HepG2 (cell line): ENCODE data around the gene GALNT17. TPM values are rescaled to one million over a fixed set of nuclear protein-coding genes. Genes with fewer than 3 reads are reported as not detected.

ENCODE experiments used
- ATAC-seq: fragments of 200-7000 bp; cut with Tn5 transposase; 3 replicates; pipeline ENCODE4 v1.9.1; 2020; ENCODE audit warnings: mild to moderate bottlenecking, moderate library complexity
- BruUV-seq: library from RNA; stranded (reverse); fragments of 400-500 nt; replicated peaks from 2 replicates; lab custom pipeline; 2021; lab: Mats Ljungman, UMichigan
- CTCF ChIA-PET: fragments of 300-600 bp; formaldehyde crosslinking; extraction: SDS; loops from one replicate; lab custom pipeline; 2021; ENCODE audit warnings: low total read pairs, inconsistent platforms, low intra/inter-chr PET ratio; lab: Yijun Ruan, JAX
- POLR2A ChIA-PET: fragments of 350-600 bp; sonication (Branson Sonifier 250); formaldehyde crosslinking; loops from one replicate; lab custom pipeline; 2020; ENCODE audit warnings: antibody characterized with exemption, inconsistent platforms; lab: Yijun Ruan, JAX
- DNase-seq: peaks from one replicate; pipeline ENCODE4 v3.0.0-alpha.2; 2015; ENCODE audit warnings: low spot score
- FAIRE-seq: peaks from 3 replicates; lab custom pipeline; 2011; peaks lifted over from hg19 to GRCh38; lab: Jason Lieb, UNC
- H2AFZ ChIP-seq: one replicate; pipeline ENCODE4 v1.6.1; 2011; ENCODE audit warnings: low read length, inconsistent platforms
- H3K27ac ChIP-seq: fragments of 300-600 bp; 3 replicates; pipeline ENCODE4 v1.8.0; 2011; ENCODE audit warnings: mixed run types, mild to moderate bottlenecking, mixed read lengths, low read length, inconsistent platforms; ENCODE audit not compliant: insufficient read depth; ENCODE audit errors: extremely low read length
- H3K27me3 ChIP-seq, 2 experiments: fragments of 200-600 bp in 1 of 2; 2 replicates in 1 of 2; 3 replicates in 1 of 2; pipeline versions ENCODE4 v1.6.0 to v1.8.0; 2011; ENCODE audit warnings: low read length in 2 of 2, mild to moderate bottlenecking in 2 of 2, moderate library complexity in 2 of 2, inconsistent platforms in 1 of 2; ENCODE audit not compliant: insufficient read depth in 2 of 2, control insufficient read depth in 1 of 2
- H3K36me3 ChIP-seq, 2 experiments: fragments of 200-600 bp in 1 of 2; replicated peaks in 1 of 2; 2 replicates in 1 of 2; 3 replicates in 1 of 2; pipeline versions ENCODE4 v1.5.1 to v1.8.0; 2011; ENCODE audit warnings: low read length in 2 of 2, inconsistent platforms in 1 of 2; ENCODE audit not compliant: insufficient read depth in 2 of 2, control insufficient read depth in 1 of 2
- H3K4me1 ChIP-seq: 2 replicates; pipeline ENCODE4 v1.5.1; 2012; ENCODE audit warnings: low read length, inconsistent platforms; ENCODE audit not compliant: insufficient read depth
- H3K4me2 ChIP-seq: 2 replicates; pipeline ENCODE4 v1.6.0; 2011; ENCODE audit warnings: low read depth, low read length, inconsistent platforms
- H3K4me3 ChIP-seq, 3 experiments: fragments of 200-600 bp in 1 of 3; sonication (generic), shearing (Covaris generic) in 1 of 3; replicated peaks in 1 of 3; 2 replicates each; pipeline ENCODE4 v1.5.1; 2011 to 2016; ENCODE audit warnings: low read length in 3 of 3, inconsistent platforms in 2 of 3, low read depth in 2 of 3, mild to moderate bottlenecking in 2 of 3, control low read depth in 1 of 3, mixed read lengths in 1 of 3; ENCODE audit not compliant: insufficient read depth in 1 of 3
- H3K79me2 ChIP-seq: one replicate; pipeline ENCODE4 v1.6.1; 2011; ENCODE audit warnings: low read length, inconsistent platforms; ENCODE audit not compliant: insufficient read depth
- H3K9ac ChIP-seq: 2 replicates; pipeline ENCODE4 v1.6.0; 2011; ENCODE audit warnings: mild to moderate bottlenecking, low read depth, low read length, inconsistent platforms; ENCODE audit not compliant: insufficient read depth
- H3K9me3 ChIP-seq: 2 replicates; pipeline ENCODE4 v1.5.1; 2012; ENCODE audit warnings: mild to moderate bottlenecking, low read length
- H4K20me1 ChIP-seq: 2 replicates; pipeline ENCODE4 v1.6.0; 2011; ENCODE audit warnings: inconsistent platforms, mild to moderate bottlenecking, low read length, moderate library complexity; ENCODE audit not compliant: insufficient read depth
- CENPX ChIP-seq: sonication (generic); formaldehyde crosslinking; IDR thresholded peaks from 2 replicates; pipeline ENCODE4 v1.9.0; 2021; ENCODE audit warnings: mild to moderate bottlenecking, missing genetic modification reagents, moderate library complexity
- HDAC6 ChIP-seq: fragments of 200-600 bp; sonication (generic); IDR thresholded peaks from 2 replicates; pipeline ENCODE4 v1.7.0; 2017; ENCODE audit warnings: mild to moderate bottlenecking, antibody characterized with exemption, low read length, low read depth
- KLF13 ChIP-seq: sonication (generic); formaldehyde crosslinking; IDR thresholded peaks from 2 replicates; pipeline ENCODE4 v1.4.0; 2020; ENCODE audit warnings: mild to moderate bottlenecking, missing genetic modification reagents
- MAFF ChIP-seq: IDR thresholded peaks from 2 replicates; pipeline ENCODE4 v1.6.1; 2011; ENCODE audit warnings: low read depth, low read length, improper control_type of control experiment
- MAFK ChIP-seq, 2 experiments: IDR thresholded peaks in 1 of 2; conservative IDR thresholded peaks in 1 of 2; 2 replicates each; pipeline ENCODE4 v1.6.1; 2011; ENCODE audit warnings: improper control_type of control experiment in 2 of 2, low read length in 2 of 2
- U2AF1 ChIP-seq: fragments of 200-400 bp; formaldehyde crosslinking; optimal IDR thresholded peaks from 2 replicates; pipeline ENCODE3; 2017; ENCODE audit warnings: mild to moderate bottlenecking, low read depth, low read length
- ZBED4 ChIP-seq: sonication (generic); formaldehyde crosslinking; IDR thresholded peaks from 2 replicates; pipeline ENCODE4 v1.4.0; 2020; ENCODE audit warnings: missing genetic modification reagents, borderline replicate concordance
- ZNF253 ChIP-seq: sonication (generic); formaldehyde crosslinking; IDR thresholded peaks from 2 replicates; pipeline ENCODE4 v1.8.0; 2022; ENCODE audit warnings: mild to moderate bottlenecking, missing genetic modification reagents, borderline replicate concordance
- ZNF550 ChIP-seq: sonication (generic); formaldehyde crosslinking; IDR thresholded peaks from 2 replicates; pipeline ENCODE4 v1.4.0; 2020; ENCODE audit warnings: mild to moderate bottlenecking, missing genetic modification reagents, borderline replicate concordance
- ZNF83 ChIP-seq: sonication (generic); formaldehyde crosslinking; IDR thresholded peaks from 2 replicates; pipeline ENCODE4 v1.4.0; 2020; ENCODE audit warnings: missing genetic modification reagents, mild to moderate bottlenecking, borderline replicate concordance
- ZZZ3 ChIP-seq: sonication (generic); formaldehyde crosslinking; IDR thresholded peaks from 2 replicates; pipeline ENCODE4 v1.4.0; 2020; ENCODE audit warnings: missing genetic modification reagents, mild to moderate bottlenecking, borderline replicate concordance
- WGBS: methylation state at CpG from one replicate; pipeline ENCODE4 v1.1.6; 2017; ENCODE audit warnings: low lambda C conversion rate; 5-methylcytosine and 5-hydroxymethylcytosine counted together
- in situ Hi-C: cut with HindIII; loops from 2 replicates; pipeline ENCODE4 v1.10.0; 2017; ENCODE audit warnings: low pct_unique_long_range_greater_than_20kb; ENCODE audit not compliant: extremely low pct_ligation_motif_present
- intact Hi-C: fragments of 100-400 bp; cut with micrococcal nuclease; formaldehyde crosslinking; loops from one replicate; pipeline ENCODE4 v1.10.0; 2022; ENCODE audit not compliant: unreplicated experiment
- polyA plus RNA-seq, 8 experiments: library from polyadenylated mRNA; depleted of rRNA in 3 of 8; stranded (reverse) in 7 of 8; unstranded in 1 of 8; fragments of >200 nt; fragmentation: Illumina TruSeq in 4 of 8; extraction: Trizol in 4 of 8; gene quantifications; 2 replicates each; pipeline versions ENCODE4 v1.2.1 to v1.2.3, GENCODE V29; 2011 to 2016; ENCODE audit warnings: low read depth in 4 of 8, missing spikeins in 1 of 8, mixed read lengths in 1 of 8; ENCODE audit not compliant: insufficient read depth in 1 of 8
- total RNA-seq, 5 experiments: library from RNA; depleted of rRNA; stranded (reverse); fragments of >200 nt; fragmentation: Illumina TruSeq; extraction: Trizol; gene quantifications; 2 replicates each; pipeline ENCODE4 v1.2.3, GENCODE V29; 2016; ENCODE audit warnings: low read depth in 1 of 5
- TF ChIP-seq, protein P1 (sequence below): sonication (generic); formaldehyde crosslinking; IDR thresholded peaks from 2 replicates; pipeline ENCODE4 v1.5.0; 2020; ENCODE audit warnings: missing genetic modification reagents
- TF ChIP-seq, protein P2 (sequence below): sonication (generic); formaldehyde crosslinking; IDR thresholded peaks from 2 replicates; pipeline ENCODE4 v1.5.0; 2020; ENCODE audit warnings: missing genetic modification reagents

GALNT17 gene
- total and polyA plus RNA-seq, 2 of the 13 experiments (the other 11 are each of a cell fraction or from before 2014, with no cell fraction given) = not detected

DNA sequence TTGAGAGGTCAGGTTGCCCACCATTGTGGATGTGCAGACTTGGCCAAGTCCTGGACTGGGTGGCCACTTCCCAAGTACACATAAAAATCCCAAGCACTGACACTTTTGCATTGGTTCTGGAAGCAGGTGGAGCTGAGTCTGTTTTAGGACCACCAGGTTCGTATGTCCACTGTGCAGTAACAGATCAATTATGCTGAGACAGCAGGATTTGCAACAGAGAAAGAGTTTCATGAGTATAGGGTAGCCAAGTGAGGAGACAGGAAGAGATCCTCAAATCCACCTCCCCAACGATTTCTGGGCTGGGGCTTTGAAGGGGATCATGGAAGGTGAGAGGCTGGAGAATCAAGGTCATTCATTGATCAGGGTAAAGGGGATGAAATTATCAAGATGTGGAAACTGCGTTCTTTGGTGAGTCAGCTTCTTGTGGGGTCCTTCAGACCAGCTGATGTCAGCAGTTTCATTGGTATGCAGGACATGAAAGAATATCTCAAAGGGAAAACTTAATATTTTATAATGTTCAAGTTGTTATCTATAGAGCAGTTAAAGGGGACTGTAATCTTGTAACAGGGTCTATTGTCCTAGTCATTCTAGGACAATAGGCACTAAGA, 277.7 kb downstream of the GALNT17 start:
- Histone ChIP-seq H3K4me2 (no peak overlapping the region), H3K4me3 (no peak overlapping the region), H3K27ac (no peak overlapping the region), H4K20me1 (no peaks in the 10 kb centered on the region), H2AFZ (no peak overlapping the region), H3K79me2 (no peaks in the 10 kb centered on the region), H3K27me3 (no peaks in the 10 kb centered on the region), H3K36me3 (no peaks in the 10 kb centered on the region), H3K9me3 (peaks cover 37% of the 10 kb centered on the region), H3K4me1 (no peaks in the 10 kb centered on the region), H3K9ac (no peak overlapping the region)
- WGBS = 3% methylated on average over 2 of the region's 3 CpGs
- ChIA-PET CTCF (no interaction called here), POLR2A (no interaction called here)
- in situ Hi-C loops (no loop called here), intact Hi-C loops (no loop called here)
- BruUV-seq = no TSS peak
- peak; percentile 86 to 88 for TF ChIP-seq MAFK (conservative IDR thresholded peaks at IDR 0.05 in 1 of 2, IDR thresholded peaks at IDR 0.05 in 1 of 2; ENCODE audit: low read length in 2 of 2)
- no peak for TF ChIP-seq ZNF83 (CRISPR knock-in tag)
- TF ChIP-seq MAFF = peak; percentile 91
- FAIRE-seq = no peak
- no peak for DNase-seq
- no peak for ATAC-seq

DNA sequence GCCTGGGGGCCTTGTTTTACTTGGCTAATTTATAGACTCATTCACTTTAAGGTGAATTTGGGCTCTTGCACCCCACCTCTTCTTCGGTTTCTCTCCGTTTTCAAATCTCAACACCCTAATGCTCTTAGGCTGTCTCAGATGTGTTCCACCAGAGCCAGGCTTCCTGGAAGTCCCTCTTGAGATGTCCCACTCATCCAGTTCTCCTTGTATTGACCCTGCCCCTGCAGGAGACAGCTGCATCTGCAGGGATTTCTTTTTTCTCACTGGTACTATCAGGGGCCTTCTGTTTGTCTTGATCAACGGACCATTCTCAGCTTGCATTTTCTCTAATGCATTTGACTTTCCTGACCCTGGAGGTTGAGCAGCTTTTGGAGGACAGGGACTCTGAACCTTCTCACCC, 279.5 kb downstream of the GALNT17 start:
- BruUV-seq = no TSS peak
- Histone ChIP-seq H4K20me1 (no peaks in the 10 kb centered on the region), H3K4me3 (no peak overlapping the region), H3K4me1 (no peaks in the 10 kb centered on the region), H3K79me2 (no peaks in the 10 kb centered on the region), H3K9me3 (peaks cover 37% of the 10 kb centered on the region), H3K4me2 (no peak overlapping the region), H3K36me3 (no peaks in the 10 kb centered on the region), H3K27ac (no peak overlapping the region), H2AFZ (no peak overlapping the region), H3K27me3 (no peaks in the 10 kb centered on the region), H3K9ac (no peak overlapping the region)
- intact Hi-C loops = no loop called here
- in situ Hi-C loops = no loop called here
- ATAC-seq (no peak), DNase-seq (no peak), FAIRE-seq (no peak)
- 63% methylated on average over 3 of the region's 3 CpGs for WGBS
- CTCF ChIA-PET = no interaction called here
- POLR2A ChIA-PET = no interaction called here
- TF ChIP-seq KLF13 (CRISPR knock-in tag) = no peak
- TF ChIP-seq ZNF550 (CRISPR knock-in tag) = no peak
- TF ChIP-seq ZZZ3 = no peak
- TF ChIP-seq ZNF253 = no peak
- TF ChIP-seq U2AF1 = no peak
- no peak for TF ChIP-seq ZBED4 (CRISPR knock-in tag)
- no peak for TF ChIP-seq CENPX (CRISPR knock-in tag)
- TF ChIP-seq, protein P1, sequence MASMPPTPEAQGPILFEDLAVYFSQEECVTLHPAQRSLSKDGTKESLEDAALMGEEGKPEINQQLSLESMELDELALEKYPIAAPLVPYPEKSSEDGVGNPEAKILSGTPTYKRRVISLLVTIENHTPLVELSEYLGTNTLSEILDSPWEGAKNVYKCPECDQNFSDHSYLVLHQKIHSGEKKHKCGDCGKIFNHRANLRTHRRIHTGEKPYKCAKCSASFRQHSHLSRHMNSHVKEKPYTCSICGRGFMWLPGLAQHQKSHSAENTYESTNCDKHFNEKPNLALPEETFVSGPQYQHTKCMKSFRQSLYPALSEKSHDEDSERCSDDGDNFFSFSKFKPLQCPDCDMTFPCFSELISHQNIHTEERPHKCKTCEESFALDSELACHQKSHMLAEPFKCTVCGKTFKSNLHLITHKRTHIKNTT (CRISPR knock-in tag) = no peak
- TF ChIP-seq HDAC6 = no peak
- TF ChIP-seq, protein P2, sequence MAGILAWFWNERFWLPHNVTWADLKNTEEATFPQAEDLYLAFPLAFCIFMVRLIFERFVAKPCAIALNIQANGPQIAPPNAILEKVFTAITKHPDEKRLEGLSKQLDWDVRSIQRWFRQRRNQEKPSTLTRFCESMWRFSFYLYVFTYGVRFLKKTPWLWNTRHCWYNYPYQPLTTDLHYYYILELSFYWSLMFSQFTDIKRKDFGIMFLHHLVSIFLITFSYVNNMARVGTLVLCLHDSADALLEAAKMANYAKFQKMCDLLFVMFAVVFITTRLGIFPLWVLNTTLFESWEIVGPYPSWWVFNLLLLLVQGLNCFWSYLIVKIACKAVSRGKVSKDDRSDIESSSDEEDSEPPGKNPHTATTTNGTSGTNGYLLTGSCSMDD = no peak
